Bronchial smooth muscle cell (primary cell): ENCODE results near the gene TMCC3. TPM values are rescaled to one million over a fixed set of nuclear protein-coding genes. Genes with fewer than 3 reads are reported as not detected.

Experiments used
- total RNA-seq: library from RNA; depleted of rRNA; stranded (reverse); fragments of >200 nt; gene quantifications from 2 replicates; pipeline ENCODE4 v1.2.1, GENCODE V29; 2014

The TMCC3 gene, protein sequence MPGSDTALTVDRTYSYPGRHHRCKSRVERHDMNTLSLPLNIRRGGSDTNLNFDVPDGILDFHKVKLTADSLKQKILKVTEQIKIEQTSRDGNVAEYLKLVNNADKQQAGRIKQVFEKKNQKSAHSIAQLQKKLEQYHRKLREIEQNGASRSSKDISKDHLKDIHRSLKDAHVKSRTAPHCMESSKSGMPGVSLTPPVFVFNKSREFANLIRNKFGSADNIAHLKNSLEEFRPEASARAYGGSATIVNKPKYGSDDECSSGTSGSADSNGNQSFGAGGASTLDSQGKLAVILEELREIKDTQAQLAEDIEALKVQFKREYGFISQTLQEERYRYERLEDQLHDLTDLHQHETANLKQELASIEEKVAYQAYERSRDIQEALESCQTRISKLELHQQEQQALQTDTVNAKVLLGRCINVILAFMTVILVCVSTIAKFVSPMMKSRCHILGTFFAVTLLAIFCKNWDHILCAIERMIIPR
- 0.47 and 1.5 TPM in 2 replicates for total RNA-seq

DNA sequence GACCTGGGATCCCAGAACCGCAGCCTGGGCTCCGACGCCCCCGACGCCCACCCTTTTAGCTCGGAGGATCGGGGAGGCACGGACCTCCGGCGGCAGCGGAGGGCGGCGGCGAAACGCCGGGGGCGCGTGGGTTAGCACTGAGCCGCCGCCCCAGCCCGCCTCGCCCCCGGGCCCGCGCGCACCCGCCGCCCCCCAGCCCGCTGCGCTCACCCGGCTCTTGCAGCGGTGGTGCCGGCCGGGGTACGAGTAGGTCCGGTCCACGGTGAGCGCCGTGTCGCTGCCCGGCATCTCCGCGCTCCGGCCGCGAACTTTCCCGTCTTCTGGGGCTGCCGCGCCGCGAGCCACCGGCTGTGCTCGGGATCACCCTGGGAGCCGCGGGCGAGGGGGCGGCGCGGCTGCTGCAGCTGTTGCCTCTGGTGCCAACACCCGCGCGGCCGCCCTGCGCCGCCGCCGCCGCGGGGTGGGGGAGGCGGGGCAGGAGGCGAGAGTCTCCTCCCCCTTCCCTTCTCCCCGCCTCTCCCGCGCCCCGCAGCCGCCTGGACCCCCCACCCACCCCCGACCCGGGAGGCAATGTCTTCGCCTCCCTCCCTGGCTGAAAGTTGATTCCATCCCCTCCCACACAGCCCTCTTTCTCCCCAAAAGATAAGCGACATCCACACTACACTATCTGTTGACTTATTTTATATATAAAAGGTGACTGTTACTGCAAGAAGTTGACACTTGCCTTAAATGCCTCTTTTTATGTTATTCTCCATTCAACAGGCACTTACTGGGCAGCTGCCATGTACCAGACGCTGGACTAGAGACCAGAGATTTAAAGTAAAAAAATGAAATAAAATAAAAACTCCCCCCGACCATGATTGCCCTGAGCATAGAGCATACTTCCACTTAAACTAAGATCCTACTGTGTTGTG, at the start of gene TMCC3:
Gene TMCC3, minus strand, starts transcription at position 415 of the 914 bp plus-strand sequence. Its CDS starts 127 bp downstream, at position 288.

Other genes with a start within 250 kb of the TMCC3 start
- 4.6 and 5.5 TPM in 2 replicates for gene CEP83, start 190.7 kb downstream of the TMCC3 start, total RNA-seq